Retinal pigment epithelial cell (primary cell): ENCODE results near the gene KCTD10.
"Not testable (repeated sequence)": the region's sequence is repeated elsewhere in the genome, so short reads cannot be mapped to it uniquely, and the experiment has no call there.

Experiments
- DNase-seq: peaks from one replicate; pipeline ENCODE4 v3.0.0-alpha.2; 2010; ENCODE audit warnings: low read depth
- H3K4me3 ChIP-seq: 2 replicates; pipeline ENCODE4 v1.5.1; 2011; ENCODE audit warnings: mild to moderate bottlenecking, low read length, control low read depth, moderate library complexity
- TF ChIP-seq, protein P1 (sequence below): conservative IDR thresholded peaks from 2 replicates; pipeline ENCODE4 v1.5.1; 2011; ENCODE audit warnings: low read depth, low read length, control low read depth, inconsistent platforms

The KCTD10 gene

DNA sequence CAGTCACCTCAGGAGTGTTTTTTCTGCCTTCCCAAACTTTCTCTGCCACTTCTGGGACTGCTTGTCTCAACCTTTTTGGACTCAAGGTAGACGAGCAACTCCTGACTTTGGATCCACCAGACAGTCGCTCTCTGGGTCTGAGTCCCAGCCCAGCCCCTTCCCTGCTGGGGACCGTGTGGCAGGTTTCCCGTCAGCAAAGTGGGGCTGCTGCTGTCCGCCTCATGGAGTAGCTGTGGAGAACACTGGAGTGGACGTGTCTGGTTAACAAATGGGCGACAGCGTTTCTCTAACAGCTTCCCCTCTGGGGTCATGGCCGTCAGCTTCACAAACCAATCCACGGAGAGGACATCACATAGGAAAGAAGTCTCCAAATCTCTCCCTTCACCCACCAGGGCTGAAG, 54.8 kb downstream of the KCTD10 start:
- DNase-seq: no peak
- no peak overlapping the region for H3K4me3 ChIP-seq
- TF ChIP-seq, protein P1, sequence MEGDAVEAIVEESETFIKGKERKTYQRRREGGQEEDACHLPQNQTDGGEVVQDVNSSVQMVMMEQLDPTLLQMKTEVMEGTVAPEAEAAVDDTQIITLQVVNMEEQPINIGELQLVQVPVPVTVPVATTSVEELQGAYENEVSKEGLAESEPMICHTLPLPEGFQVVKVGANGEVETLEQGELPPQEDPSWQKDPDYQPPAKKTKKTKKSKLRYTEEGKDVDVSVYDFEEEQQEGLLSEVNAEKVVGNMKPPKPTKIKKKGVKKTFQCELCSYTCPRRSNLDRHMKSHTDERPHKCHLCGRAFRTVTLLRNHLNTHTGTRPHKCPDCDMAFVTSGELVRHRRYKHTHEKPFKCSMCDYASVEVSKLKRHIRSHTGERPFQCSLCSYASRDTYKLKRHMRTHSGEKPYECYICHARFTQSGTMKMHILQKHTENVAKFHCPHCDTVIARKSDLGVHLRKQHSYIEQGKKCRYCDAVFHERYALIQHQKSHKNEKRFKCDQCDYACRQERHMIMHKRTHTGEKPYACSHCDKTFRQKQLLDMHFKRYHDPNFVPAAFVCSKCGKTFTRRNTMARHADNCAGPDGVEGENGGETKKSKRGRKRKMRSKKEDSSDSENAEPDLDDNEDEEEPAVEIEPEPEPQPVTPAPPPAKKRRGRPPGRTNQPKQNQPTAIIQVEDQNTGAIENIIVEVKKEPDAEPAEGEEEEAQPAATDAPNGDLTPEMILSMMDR: no peak

DNA sequence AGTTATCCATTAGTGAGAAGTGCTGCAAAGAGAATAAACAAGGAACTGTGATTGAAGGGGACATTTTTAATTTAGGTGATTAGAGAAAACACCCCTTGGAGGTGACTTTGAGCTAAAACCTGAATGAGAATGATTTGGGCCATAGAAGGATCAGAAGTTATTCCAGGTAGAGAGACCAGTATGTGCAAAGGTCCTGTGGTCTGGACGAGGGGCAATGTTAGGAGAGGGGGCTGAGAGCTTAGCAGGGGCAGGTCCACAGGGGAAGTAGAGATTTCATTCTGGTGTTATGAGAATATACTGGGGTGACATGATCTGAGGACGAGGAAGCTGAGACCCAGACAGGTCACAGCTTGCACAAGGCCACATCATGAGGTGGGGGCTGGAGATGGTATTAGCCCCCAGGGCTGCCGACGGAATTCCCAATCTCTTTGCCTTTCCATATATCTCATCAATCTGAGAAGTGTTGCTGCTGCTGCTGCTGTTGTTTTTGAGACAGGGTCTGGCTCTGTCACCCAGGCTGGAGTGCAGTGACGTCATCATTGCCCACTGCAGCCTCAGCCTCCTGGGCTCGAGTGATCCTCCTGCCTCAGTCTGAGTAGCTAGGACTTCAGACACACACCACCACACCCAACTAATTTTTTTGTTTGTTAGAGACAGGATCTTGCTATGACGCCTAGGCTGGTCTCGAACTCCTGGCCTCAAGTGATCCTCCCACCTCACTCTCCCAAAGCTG, 55.6 kb downstream of the KCTD10 start:
- TF ChIP-seq, protein P1: no peak
- no peak overlapping the region for H3K4me3 ChIP-seq
- DNase-seq: no peak

DNA sequence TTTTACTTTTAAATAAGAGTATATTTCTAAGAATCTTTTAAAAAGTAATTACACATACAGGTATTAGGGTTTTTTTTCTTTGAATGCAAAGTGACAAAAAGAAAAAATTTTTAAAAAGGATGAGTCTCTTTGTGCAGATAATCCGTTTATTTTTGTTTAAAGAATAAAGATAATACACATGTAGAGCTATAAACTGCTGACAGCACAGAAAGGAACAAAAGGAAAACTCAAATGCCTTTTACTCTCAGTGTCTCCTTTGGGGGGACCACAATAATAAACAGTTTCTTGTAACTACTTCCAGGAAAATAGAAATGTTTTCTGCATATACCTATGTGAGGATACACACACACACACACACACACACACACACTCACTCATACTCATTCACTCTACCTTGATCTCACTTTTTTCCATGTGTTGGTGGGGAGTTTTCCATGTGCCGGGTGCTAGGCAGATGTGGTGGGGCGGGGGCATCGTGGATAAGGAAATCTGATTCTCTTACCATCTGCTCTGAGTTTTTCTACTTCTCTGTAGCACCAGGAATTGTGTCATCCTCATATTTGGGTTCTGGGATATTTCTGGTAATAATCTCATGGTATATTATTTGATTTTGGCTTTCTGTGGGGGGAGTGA, 58.1 kb downstream of the KCTD10 start:
- TF ChIP-seq, protein P1: no peak

DNA sequence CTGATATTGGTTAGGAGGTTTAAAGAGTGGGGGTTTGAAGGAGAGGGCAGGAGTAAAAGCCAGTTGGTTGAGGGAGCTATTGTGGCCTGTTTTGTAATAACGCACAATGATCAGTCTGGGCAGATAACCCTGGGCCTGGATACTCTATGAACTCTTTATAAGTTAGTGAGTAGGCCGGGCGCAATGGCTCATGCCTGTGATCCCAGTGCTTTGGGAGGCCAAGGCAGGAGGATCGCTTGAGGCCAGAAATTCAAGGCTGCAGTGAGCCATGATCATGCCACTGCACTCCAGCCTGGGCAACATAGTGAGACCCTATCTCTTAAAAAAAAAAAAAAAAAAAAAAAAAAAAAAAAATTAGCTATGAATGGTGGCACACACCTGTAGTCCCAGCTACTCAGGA, 71.0 kb downstream of the KCTD10 start:
- not testable (repeated sequence) for DNase-seq

More for the DNA sequence above, 58.1 kb downstream of the KCTD10 start:
- no peak overlapping the region for H3K4me3 ChIP-seq
- no peak for DNase-seq

DNA sequence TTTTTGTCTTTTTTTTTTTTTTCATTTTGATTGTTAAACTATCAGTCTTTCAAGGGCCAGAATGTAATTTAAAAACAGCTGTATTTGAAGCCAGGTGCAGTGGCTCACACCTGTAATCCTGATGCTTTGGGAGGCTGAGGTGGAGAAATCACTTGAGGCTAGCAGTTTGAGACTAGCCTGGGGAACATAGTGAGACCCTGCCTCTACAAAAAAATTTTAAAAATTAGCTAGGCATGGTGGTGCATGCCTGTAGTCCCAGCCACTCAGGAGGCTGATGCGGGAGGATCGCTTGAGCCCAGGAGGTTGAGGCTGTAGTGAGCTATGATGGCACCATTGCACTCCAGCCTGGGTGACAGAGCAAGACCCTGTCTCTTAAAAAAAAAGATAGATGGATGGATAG, 72.3 kb downstream of the KCTD10 start:
- not testable (repeated sequence) for DNase-seq, H3K4me3 ChIP-seq

More for the DNA sequence above, 71.0 kb downstream of the KCTD10 start:
- H3K4me3 ChIP-seq: not testable (repeated sequence)
